Activated T-cell treated with anti-CD3 and anti-CD28 coated beads for 1 hour (primary cell): ENCODE results near the gene OR2Z1.

ENCODE experiments used
- DNase-seq: peaks from one replicate; pipeline ENCODE4 v3.0.0-alpha.2; 2020; ENCODE audit warnings: low read depth

OR2Z1 gene, protein sequence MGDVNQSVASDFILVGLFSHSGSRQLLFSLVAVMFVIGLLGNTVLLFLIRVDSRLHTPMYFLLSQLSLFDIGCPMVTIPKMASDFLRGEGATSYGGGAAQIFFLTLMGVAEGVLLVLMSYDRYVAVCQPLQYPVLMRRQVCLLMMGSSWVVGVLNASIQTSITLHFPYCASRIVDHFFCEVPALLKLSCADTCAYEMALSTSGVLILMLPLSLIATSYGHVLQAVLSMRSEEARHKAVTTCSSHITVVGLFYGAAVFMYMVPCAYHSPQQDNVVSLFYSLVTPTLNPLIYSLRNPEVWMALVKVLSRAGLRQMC

DNA sequence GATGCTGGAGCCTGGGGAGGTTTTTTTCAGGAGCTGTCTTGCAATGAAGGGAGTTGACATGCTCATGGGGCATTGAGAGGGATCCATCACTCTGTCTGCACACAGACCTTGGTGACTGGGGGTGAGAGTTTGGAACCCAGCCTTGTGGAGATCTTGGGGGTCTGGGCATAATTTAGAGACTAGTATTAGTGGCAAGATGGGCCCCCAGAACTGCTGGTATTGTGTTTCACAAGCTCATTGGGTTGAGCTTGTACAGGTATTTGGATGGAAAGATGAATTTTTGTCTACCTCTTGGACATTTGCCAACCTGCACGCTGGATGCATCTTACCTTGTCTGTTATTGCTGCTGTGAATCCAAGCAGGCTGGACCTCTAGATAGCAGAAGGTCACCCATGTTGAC lies at the start of gene OR2Z1:
OR2Z1 (plus strand) TSS at position 301 of the 400 bp plus-strand sequence. CDS start 9,395 bp downstream, outside the sequence.
- no peak for DNase-seq

DNA sequence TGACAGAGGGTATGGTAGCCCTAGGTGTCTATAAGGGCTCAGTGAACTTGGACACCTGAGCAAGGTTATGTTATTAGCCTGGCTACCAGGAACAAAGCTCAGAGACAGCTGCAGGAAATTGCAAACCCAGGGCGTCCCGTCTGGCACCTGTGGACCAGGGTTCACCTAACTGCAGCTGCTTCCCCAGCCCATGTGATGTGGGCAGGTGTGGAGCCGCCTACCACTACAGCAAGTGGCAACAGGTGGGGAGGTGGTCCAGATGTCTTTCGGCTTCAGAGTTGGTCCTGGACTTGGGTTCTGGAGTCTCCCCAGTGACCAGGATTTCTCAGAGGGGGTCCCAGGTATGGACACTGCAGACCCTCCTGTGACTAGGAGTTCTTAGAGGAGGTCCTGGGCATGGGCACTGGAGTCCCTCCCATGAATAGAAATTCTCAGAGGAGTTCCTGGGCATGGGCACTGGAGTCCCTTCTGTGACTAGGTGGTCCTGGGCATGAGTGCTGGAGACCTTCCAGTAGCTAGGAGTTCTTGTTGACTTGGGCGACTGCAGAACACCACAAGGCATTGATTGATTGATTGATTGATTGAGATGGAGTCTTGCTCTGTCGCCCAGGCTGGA lies 48.0 kb upstream of the OR2Z1 start:
- DNase-seq, result no peak

DNA sequence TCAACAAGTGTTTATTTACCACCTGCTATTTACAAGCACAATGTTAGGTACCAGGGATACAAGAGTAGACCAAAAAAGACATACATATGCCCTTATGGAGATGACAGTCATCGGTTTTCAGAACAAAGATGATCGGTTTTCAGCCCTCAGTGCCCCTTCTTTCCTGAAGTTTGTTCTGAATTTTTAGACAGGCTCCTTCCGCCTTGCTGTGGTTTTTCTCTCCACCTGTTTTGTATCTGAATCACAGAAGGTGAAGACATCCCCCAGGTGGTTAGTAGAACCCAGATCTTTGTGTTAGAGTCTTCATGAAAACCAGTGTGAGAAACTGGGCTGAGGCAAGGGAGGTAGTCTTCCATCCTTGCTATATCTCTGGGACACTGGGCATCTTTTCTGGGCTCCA lies 46.4 kb upstream of the OR2Z1 start:
- DNase-seq, result no peak

DNA sequence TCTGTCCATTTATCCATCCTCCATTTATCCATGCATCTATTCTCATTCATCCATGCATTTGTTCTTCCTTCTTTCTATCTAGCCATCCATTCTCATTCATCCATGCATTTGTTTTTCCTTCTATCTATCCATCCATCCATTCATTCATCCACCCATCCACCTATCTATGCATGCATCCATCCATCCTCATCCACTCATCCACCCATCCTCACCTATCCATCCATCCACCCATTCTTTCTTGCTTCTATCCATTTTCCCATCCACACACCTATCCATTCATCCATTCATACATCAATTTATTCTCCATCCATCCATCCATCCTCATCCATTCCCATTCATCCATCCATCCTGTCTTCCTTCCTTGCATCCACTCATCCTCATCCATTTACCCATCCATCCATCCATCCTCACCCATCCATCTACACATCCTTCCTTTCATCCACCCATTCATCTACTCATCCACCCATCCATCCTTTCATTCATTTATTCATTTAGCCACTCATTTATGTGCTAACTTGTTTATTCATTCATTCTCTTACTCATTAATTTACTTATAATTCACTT lies 43.1 kb upstream of the OR2Z1 start:
- no peak for DNase-seq

DNA sequence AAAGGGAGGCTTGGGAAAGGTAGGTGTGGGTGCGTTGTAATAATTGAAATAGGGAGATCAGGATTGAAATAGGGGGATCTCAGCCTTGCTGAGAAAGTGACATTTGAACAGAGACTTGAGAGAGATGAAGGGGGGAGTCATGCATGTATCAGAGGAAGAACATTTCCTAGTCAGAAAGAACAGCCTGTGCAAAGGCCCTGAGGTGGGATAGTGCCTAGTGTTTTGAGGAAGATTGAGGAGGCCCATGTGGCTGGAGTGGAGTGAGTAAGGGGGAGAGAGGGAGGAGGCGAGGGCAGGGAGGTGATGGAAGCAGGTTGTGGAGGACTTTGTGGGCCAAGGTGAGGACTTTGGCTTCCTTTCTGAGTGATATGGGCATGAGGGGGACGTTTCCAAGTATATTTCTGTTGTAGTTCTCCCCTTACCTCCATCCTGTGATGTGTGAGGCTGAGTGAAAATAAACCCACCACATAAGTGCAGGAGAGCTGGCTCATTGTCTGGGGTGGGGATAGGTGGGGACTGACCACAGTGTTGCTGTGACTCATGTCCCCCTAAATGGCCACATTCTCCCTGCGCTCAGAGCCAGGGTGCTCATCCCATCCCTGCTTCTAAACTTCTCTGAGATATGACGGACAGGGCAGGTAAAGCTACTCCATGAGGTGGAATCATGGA lies 40.6 kb upstream of the OR2Z1 start:
- no peak for DNase-seq

DNA sequence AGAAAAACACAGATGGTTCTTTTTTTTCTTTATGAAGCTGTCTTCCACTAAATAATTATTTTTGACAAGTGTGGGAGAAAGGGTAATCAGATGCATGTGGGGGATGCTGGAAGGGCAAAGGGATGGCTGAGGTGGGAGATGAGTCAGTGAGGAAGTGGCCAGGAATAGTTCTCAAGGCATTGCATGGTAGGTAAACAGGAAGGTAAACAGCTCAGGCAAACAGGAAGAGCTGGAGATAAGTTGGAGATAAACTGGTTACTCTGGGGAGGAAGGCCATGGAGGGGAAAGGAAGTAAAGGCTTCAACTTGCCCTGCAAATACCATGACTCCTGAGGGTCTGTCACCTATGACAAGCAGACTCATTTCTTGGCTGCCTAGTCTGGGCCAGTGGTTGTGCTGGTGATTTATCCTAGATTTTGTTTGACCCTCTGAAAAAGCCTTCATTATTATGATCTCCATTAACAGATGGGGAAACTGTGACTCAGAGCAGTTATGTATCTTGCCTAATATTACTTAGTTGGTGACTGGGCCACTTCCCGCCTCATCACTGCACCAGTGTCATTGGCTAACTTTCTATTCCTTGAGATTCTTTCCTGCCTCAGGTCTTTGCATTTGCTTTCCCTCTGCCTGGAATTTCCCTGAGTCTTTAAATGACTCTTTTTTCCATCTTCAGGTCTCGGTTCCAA lies 39.9 kb upstream of the OR2Z1 start:
- no peak for DNase-seq

DNA sequence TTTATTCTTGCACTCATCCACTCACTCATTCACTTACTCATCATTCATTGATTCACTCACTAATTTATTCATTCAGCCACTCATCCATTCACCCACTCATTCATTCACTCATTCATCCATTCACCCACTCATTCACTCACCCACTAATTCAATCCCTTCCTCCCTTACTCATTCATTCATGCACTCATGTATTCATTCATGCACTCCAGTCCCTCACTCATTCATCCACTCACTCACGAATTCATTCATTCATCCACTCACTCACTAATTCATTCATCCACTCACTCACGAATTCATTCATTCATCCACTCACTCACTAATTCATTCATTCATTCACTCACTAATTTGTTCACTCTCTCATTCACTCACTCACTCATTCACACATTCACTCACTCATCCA lies 39.0 kb upstream of the OR2Z1 start:
- DNase-seq, result no peak

DNA sequence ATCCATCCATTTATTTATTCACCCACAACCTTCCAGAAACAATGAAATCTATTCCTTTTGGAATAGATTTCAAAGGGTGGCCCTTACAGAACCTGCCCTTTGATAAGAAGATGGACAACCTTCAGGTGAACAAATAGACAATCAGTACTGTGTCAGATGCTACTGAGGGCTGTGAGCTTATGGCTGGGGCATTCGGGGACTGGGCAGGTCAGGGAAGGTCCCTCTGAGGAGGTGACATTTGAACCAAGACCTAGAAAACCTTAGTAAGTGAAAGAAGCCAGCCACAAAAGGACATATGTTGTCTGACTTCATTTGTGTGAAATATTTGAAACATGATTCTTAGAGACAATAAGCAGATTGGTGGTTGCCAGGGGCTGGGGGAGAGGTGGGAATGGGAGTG lies 38.5 kb upstream of the OR2Z1 start:
- DNase-seq, result no peak

DNA sequence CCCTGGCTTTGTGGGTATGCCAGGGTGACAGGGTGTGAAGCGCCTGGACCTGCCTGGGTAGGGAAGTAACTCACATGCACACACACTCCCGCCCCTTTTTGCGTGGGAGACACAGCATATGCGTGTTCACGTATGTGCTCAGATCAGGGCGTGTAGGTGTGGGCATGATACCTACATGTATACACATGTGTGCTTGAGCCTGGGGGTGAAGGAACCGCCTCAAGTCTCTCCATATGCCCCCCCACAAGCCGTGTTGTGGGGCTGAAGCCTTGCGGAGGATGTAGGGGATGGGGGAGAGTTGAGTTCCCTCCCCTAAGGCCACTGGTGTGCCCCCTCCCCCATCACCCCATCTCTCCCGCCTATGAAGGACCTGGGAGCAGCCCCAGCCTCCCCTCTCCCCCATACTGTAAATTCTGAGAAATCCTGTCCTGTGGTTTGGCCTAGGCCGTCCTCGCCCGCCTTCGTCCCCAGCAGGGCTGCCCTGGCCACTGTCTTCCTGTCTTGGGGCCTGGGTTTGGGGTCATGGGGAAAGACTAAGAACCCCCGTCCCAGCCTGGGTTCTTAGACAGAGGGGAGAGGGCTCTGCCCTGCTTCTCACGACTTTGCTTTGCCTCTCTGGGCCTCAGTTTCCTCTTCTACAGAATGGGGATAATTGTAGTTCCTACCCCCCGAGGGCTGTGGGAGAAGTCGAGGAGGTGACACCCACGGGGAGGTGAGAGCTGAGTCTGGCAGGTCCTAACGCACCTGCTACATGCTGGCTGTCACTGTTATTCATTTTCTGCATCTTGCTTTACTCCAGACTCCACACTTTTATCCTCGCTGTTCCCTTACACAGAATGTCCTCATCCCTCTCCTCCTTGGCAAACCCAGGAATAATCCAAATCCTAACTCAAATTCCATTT lies 37.2 kb upstream of the OR2Z1 start:
- DNase-seq, result no peak

DNA sequence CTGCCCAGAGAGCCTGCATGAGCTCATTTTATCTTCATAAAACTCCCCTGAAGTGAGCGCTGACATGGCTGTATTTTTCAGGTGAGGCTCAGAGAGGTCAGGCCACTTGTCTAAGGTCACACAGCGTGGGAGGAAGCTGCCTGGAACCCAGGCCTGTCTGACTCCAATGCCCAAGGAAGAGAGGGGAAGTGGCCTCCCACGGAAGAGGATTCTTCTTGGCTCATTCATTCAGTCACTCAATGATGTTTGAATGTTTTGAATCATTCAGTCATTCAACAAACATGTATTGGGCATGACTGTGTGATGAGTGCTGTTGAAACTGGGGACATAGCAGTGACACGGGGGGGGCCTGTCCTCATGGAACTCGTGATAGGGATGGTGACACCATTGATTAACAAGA lies 34.9 kb upstream of the OR2Z1 start:
- DNase-seq, result no peak

DNA sequence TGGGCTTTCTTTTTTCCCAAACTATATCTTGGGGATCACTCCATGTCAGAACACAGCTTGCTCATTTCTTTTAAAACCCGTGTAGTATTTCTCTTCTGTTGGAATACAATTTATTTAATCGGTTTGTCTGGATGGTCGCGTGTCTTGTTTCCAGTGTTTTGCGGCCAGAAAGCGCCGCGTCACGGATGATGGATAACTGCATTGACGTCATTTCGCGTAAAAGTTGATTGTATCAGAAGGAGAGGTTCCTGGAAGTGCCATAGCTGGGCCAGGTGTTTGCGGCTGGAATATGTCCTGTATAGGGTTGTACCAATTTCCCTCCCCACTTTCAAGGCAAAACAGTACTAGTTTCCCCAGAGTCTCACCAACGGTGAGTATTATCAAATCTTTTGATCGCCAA lies 32.5 kb upstream of the OR2Z1 start:
- no peak for DNase-seq

DNA sequence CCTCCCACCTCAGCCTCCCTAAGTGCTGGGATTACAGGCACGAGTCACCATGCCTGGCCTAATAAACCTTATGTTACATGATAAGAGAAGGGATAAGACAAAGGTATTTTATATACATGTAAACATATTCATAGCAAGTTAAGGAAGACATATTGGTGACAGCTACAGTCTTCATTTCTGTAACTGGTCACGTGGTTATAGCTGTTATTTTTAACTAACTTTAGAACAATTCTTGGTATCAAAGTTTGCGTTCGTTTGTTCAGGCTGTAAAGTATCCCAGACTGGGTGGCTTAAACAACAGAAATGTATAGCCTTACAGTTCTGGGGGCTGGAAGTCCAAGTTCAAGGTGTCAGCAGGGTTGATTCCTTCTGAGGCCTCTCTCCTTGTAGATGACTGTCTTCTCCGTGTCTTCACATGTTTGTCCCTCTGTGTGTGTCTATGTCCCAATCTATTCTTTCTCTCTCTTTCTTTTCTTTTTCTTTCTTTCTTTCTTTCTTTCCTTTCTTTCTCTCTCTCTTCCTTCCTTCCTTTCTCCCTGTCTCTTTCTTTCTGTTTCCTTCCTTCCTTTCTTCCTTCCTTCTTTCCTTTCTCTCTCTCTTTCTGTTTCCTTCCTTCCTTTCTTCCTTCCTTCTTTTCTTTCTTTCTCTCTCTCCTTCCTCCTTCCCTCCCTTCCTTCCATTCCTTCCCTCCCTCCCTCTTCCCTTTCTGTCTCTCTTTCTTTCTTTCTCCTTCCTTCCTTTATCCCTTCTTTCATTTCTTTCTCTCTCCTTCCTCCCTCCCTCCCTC lies 30.5 kb upstream of the OR2Z1 start:
- DNase-seq, result no peak

DNA sequence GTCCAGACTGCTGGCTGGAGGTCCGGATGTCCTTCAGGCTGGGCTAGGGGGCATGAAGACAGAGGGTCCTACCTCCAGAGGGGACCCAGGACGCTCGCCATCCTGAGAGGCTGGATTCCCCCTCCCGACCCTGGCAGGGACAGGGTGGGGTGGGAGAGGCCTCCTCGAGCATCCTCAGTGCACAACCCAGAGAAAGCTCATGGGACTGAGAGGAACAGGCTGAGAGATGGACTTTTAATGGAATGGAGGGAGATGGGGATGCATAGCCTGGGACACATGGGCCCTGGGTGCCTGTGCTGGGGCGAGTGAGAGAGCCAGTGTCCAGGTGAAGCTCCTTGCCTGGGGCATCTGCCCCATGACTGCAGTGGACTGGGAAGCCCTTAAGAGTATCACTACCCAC lies 25.9 kb upstream of the OR2Z1 start:
- DNase-seq, result no peak

DNA sequence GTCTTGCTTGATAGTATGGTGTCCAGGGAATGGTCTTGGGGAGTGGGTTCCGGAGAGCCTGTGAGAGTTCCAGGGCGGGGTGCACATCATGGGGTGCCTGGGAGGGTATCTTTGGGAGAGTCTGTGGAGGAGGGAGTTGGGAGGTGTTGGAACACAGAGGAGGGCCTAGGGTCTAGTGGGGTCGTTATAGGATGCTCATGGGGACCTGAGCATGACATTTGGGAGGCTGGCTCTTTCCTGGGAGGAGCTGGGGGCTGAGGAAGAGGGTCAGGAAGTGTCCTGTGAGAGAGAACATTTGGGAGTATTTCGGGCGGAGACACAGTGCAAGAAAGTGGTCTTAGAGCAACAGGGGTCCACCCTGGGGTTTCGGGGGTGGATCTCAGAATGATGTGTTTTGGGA lies 25.5 kb upstream of the OR2Z1 start:
- no peak for DNase-seq

DNA sequence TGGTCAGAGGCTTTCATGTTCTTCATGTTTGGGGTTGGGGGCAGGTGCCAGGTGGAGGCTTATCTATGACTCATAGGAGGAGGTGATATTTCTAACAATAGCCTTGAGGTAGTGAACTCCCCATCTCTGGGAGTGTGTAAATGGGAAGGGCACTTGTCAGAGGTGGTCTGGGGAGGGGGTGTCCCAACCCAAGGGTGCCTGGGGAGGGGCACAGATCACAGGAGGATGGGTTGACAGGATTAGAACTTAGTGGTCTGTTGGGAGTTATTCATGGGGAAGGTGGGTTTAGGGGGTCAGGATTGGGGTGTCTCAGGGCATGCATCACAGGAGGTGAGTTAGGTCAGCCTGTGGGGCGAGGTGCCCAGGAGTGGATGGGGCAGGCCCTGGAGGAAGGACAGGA lies 24.4 kb upstream of the OR2Z1 start:
- DNase-seq, result no peak

DNA sequence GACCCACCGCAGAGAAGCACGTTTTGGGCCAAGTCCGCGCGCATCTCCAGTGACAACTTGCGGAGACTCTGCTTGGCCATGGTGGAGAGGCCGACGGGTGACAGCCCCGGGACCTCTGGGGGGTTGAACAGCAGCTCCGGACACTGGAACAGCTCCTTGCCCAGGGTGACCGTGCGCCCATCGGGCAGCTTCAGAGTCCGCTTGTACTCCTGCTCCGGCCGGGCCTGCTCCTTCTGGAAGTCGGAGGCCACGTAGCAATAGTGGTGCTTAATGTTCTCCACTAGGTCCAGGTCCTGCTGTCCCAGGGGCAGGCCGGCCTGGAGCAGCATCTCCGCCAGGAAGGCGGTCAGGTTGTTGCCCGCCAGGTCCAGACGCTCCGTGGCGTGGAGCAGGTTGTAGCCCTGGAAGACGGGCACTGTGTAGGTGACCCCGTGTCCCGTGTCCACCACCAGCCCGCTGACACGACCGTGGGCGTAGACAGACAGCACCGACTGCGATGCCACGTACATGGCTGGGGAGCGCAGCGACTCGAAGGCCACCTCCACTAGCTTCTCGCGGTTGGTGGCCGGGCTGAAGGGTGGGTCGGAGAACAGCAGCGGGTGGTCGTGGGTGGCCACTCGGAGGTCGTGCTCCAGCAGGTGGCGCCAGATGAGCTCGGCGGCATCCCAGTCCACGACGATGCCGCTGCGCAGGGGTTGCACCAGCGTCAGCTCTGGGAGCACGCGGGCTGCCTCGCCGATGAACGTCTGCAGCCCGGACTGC lies 23.6 kb upstream of the OR2Z1 start:
- no peak for DNase-seq

DNA sequence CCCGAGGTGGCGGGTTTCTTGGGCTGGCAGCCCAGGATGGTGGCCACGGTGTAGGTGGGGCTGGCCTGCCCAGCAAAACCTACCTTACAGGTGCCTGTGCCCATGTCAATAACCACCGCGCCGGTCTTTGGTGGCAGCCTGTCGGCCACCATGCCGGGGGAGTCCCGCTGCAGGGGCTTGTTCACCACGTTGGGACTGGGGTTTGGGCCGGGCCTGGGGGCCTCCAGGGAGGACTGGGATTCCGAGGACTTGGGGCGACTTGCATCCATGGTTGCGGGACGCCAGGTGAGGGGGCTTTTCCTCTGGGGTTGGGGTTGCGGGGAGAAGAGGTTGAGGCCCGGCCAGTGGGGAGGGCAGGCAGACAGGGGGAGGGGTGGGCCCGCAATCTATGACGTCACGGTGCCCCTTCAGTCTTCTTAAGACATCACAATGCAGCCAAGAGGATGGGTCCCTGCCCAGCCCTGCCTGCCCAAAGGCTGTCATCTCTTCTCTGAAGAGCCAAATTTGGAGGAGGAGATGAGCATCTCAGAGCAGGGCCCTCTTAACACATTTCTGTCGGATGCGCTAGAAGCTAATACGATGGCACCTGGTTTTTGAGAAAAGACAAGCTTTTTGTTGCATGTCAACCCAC lies 22.9 kb upstream of the OR2Z1 start, which contains the start of gene ACTL9:
ACTL9 (minus strand) TSS at position 363 of the 631 bp plus-strand sequence; CDS start at position 269, 94 bp downstream.
- DNase-seq, result no peak

DNA sequence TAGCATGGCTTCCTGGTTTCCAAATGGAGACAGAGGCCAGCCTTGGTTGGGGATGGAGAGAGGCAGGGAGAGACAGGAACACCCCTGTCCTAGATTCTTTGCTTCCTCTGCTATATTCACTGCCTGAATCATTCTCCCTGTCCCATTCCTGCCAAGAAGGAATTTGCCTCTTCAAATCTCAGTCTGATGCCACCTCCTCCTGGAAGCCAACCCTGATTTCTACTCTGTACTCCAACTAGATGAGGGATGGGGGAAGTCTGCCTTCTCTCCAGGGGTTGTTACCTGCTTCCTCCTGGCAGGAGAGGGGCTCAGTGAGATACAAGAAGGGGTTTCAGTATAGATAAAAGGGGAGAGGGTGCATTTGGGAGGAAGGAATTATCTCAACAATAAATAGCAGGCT lies 21.5 kb upstream of the OR2Z1 start:
- no peak for DNase-seq

DNA sequence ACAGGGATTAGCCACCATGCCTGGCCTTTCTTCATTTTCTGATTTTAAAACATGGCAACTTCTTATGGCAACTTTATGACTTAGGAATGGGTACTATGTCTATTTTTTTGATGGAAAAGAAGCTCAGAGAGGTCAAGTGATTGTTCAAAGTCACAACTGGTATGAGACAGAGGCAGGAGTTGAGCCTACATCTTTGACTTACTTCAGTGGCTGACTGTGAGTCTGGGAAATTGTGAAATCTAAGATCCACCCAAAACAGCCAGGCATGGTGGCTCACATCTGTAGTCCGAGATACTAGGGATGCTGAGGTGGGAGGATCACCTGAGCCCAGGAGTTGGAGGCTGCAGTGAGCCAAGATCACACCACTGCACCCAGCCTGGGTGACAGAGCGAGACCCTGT lies 20.5 kb upstream of the OR2Z1 start:
- no peak for DNase-seq
